ENCODE data around the gene NTM.

DNA sequence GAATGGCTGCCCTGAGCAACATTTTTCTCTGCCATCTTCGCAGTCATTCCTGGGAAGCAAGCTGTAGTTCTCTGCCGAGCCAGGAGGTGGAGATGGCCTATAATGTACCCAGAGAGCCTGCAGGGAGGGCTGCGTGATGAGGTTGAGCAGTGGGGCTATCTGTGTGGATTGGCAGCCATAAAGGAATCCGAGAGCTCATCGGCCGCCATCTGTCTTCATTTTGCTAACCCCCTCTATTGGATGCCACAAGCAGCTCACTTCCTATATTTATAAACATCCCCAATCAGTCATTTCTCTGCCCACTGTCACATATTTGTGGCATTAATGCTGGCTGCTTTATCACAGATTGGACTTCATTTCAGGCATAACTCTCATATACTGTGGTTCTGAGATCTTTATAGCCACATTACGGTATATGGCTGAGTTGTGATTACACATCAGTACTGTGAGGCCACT, 209.5 kb downstream of the NTM start:
- TF ChIP-seq POLR2A (IDR thresholded peaks at IDR 0.05) (no peak), EP300 (IDR thresholded peaks at IDR 0.05) (no peak)
- TF ChIP-seq, protein P1, sequence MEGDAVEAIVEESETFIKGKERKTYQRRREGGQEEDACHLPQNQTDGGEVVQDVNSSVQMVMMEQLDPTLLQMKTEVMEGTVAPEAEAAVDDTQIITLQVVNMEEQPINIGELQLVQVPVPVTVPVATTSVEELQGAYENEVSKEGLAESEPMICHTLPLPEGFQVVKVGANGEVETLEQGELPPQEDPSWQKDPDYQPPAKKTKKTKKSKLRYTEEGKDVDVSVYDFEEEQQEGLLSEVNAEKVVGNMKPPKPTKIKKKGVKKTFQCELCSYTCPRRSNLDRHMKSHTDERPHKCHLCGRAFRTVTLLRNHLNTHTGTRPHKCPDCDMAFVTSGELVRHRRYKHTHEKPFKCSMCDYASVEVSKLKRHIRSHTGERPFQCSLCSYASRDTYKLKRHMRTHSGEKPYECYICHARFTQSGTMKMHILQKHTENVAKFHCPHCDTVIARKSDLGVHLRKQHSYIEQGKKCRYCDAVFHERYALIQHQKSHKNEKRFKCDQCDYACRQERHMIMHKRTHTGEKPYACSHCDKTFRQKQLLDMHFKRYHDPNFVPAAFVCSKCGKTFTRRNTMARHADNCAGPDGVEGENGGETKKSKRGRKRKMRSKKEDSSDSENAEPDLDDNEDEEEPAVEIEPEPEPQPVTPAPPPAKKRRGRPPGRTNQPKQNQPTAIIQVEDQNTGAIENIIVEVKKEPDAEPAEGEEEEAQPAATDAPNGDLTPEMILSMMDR (IDR thresholded peaks at IDR 0.05): peak in 1 of 3 donors; percentile 19
